Activated CD4-positive, CD25-positive, alpha-beta regulatory T cell (primary cell): ENCODE measurements around the gene PCDHGA7.
"Not testable (repeated sequence)": the region's sequence is repeated elsewhere in the genome, so short reads cannot be mapped to it uniquely, and the experiment has no call there.

Experiments used
- DNase-seq, 4 experiments: peaks; one replicate each; lab custom pipeline; 2025; lab: John Stamatoyannopoulos, UW

Gene PCDHGA7

DNA sequence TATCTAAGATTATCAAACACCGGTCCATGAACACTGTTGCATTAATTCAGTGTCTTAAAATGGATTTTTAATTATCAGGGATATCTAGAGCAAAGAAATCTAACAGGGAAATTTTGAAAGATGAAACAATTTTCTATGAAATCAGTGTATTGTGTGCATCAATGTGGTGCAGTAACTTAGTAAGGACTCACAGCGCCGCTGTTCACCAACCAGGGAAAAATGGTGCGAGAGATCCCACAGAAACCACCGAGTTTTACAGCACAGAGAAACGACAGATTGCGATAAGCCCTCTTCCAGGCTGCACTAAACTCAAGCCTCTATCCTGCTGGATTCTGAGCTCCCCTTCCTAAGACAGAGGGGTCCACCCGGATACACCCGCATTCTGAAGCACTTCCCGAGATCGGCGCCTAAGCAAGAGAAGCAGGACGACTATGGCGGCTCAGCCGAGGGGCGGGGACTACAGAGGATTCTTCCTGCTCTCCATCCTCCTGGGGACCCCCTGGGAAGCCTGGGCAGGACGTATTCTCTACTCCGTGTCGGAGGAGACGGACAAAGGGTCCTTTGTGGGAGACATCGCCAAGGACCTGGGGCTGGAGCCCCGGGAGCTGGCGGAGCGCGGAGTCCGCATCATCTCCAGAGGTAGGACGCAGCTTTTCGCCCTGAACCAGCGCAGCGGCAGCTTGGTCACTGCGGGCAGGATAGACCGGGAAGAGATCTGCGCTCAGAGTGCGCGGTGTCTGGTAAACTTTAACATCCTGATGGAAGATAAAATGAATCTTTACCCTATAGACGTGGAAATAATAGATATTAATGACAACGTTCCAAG is at the start of gene PCDHGA7:
Gene PCDHGA7 (plus strand): TSS at position 274 of the 826 bp plus-strand sequence. CDS start 158 bp downstream, at position 432.
- DNase-seq, result no peak

DNA sequence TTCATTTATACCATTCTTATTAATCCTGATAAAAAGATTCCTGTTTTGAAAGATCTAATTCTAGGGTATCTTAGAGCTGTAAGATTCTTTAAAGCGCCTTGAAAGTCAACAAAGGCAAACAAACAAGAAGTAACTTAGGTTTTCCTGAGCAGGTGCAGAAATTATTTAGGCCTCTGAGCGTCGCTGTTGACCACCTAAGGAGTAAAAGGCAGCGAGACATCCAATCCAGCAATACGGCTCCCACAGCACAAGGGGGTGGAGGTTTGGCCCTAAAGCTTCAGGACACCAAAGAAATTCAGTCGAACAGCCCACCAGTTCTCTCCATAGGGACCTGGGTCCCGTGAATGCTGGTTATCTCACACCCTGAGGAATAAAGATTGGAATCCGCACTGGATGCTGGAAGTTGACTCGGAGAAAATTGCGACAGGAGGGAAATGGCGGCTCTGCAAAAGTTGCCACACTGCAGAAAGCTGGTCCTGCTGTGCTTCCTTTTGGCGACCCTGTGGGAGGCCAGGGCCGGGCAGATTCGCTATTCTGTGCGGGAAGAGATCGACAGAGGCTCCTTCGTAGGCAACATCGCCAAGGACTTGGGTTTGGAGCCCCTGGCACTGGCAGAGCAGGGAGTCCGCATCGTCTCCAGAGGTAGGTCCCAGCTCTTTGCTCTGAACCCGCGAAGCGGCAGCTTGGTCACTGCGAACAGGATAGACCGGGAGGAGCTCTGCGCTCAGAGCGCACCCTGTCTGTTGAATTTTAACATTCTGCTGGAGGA is 43.8 kb upstream of the PCDHGA7 start, which contains the start of gene PCDHGA2:
Gene PCDHGA2 (plus strand): TSS at position 223 of the 769 bp plus-strand sequence.
- DNase-seq, result no peak

- DNase-seq, result not testable (repeated sequence)
Observed at GRCh38 chr5:141340781-141341354, 41.7 kb upstream of the PCDHGA7 start.

DNA sequence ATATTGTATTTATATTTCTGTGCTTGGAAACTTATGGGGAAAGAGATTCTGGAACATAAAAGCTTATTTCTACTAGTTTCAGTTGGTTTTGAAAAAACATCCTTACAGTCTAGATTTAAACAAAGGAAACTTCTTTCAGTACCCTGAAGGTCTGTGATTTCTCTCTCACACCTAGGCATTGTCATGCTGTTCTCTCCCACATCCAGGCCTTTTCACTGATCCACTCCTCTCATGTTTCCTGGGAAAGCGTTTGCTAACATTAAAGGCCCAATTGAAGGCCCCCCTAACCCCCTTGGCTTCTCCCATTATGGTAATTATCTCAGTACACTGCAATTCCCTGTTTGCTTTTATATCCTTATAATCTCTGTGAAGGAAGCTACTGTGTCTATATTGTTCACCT is 39.8 kb upstream of the PCDHGA7 start:
- DNase-seq, result no peak

DNA sequence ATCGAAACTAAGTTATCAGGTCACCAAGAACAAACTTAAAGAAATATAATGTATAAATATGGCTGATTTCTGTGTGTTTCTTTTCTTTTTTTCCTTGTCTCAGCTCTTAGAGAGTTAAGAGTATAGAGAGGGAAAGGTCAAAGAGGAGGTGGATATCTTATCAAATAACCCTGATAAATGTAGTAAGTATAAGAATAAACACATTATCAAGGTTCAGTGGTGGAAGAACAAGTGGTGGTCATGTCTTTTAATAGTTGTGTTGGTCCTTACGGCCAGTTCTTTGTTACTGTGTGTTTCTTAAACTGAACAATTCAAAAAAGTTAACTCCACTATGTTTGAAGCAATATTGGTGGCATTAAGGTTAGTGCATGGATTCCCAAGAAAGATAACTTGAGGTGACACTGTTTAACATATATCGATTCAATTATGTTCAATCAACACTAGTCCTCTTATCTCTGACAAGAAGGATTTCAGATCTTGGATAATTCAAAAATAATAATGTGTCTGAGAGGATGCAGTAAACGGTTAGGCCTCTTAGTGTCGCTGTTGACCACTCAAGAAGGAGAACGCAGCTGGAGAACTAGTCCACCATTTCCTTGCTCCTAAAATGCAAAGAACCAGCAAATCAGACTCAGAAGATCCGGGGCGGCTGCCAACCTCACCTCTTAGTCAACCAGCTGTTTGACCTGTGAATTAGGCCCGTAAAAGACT is 39.1 kb upstream of the PCDHGA7 start, which contains the start of gene PCDHGA3:
Gene PCDHGA3 (plus strand): TSS at position 588 of the 711 bp plus-strand sequence. CDS start 205 bp downstream, outside the sequence.
- no peak for DNase-seq

GRCh38 chr5:141343953-141344463 is 38.5 kb upstream of the PCDHGA7 start:
- no peak for DNase-seq

GRCh38 chr5:141345327-141345726 is 37.2 kb upstream of the PCDHGA7 start:
- DNase-seq, result no peak

GRCh38 chr5:141346017-141346416 is 36.5 kb upstream of the PCDHGA7 start:
- DNase-seq, result not testable (repeated sequence)

GRCh38 chr5:141349917-141350619 is 32.5 kb upstream of the PCDHGA7 start, which contains the start of gene PCDHGB1:
Gene PCDHGB1 (plus strand): TSS chr5:141350099. CDS start chr5:141350261, 162 bp downstream.
- no peak for DNase-seq

DNA sequence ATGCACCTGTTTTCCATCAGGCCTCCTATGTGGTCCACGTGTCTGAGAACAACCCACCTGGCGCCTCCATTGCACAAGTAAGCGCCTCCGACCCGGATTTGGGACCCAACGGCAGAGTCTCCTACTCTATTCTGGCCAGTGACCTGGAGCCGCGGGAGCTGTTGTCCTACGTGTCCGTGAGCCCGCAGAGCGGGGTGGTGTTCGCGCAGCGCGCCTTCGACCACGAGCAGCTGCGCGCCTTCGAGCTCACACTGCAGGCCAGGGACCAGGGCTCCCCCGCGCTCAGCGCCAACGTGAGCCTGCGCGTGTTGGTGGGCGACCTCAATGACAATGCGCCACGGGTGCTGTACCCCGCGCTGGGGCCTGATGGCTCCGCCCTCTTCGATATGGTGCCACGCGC is 31.0 kb upstream of the PCDHGA7 start:
- no peak for DNase-seq

DNA sequence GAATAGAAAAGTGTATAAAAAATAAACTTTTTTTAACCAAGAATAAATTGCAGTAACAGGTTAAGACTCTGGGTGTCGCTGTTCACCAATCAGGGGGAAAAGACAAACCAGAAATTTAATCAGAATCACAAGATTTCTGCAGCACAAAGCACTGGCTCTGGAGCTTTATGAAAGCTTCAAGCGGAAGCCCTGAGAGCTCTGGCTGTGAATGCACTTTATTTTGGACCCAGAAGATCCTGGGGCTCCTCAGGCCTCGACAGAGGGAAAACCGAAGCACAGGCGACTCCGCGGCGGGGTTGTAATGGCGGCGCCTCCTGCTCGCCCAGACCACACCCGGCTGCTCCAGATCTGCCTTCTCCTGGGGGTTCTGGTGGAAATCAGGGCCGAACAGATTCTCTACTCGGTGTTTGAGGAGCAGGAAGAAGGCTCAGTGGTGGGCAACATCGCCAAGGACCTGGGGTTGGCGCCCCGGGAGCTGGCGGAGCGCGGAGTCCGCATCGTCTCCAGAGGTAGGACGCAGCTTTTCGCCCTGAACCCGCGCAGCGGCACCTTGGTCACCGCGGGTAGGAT is 27.6 kb upstream of the PCDHGA7 start, which contains the start of gene PCDHGA4:
Gene PCDHGA4 (plus strand): TSS at position 122 of the 570 bp plus-strand sequence. CDS start 87 bp downstream, at position 209.
- no peak for DNase-seq

- no peak for DNase-seq
Observed at GRCh38 chr5:141355641-141356040, 26.9 kb upstream of the PCDHGA7 start.

- no peak for DNase-seq
Observed at GRCh38 chr5:141356133-141356532, 26.4 kb upstream of the PCDHGA7 start.

- DNase-seq, result no peak
Observed at GRCh38 chr5:141356950-141357349, 25.6 kb upstream of the PCDHGA7 start.

DNA sequence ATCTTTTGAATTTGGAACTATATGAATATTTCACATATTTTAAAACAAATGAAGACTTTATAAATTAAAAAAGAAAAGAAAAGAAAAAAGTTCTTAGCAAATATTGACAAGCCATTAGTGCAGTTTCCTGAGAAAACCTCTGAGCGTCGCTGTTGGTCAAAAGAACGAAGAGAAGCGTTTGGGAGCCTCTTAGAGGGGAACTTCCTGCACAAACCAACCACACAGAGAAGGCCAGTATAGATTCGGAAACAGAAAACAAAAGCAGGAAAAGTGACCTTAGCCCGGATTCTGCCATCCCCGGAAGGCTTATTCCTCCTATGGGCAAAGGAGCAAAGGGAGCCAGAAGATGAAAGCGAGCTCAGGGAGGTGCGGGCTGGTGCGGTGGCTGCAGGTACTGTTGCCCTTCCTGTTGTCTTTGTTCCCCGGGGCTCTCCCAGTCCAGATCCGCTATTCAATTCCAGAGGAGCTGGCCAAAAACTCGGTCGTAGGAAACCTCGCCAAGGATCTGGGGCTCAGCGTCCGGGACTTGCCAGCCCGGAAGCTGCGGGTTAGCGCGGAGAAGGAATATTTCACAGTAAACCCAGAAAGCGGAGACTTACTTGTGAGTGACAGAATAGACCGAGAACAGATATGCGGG is 22.6 kb upstream of the PCDHGA7 start, which contains the start of gene PCDHGB2:
Gene PCDHGB2 (plus strand): TSS at position 205 of the 637 bp plus-strand sequence. CDS start 142 bp downstream, at position 347.
- DNase-seq, result no peak

DNA sequence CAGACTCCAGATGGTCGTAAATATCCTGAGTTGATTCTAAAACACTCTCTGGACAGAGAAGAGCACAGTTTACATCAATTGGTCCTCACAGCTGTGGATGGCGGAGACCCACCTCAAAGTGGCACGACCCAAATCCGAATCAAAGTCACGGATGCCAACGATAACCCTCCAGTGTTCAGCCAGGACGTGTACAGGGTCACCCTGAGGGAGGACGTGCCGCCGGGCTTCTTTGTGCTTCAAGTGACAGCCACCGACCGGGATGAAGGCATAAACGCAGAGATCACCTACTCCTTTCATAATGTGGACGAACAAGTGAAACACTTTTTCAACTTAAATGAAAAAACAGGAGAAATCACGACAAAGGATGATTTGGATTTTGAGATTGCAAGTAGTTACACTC is 21.9 kb upstream of the PCDHGA7 start:
- DNase-seq, result no peak

DNA sequence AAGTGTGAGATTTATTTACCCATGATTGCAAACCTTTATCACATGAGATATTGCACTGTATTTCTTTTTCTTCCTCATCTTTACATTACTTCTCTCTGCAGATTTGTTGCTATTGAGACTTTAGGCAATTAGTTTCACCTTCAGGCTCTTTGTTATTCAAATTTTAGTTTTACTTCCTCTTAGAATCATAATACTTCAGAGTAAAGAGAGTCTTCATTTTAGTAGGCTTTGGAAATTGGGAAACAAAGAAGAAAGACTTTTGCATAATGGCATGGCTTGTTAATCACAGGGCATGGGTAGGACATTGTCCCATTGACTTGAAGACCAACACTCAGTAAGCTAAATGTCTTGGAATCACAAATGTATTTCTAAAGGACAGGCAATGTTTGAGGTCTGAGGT is 19.8 kb upstream of the PCDHGA7 start:
- DNase-seq, result no peak

- DNase-seq, result no peak
Observed at GRCh38 chr5:141363952-141364660, 18.4 kb upstream of the PCDHGA7 start, which contains the start of gene PCDHGA5. Gene PCDHGA5 (plus strand): TSS chr5:141364162. CDS start chr5:141364331, 169 bp downstream.
